GM04503 (cell line): Measurements from ENCODE around the gene FAM114A2.
"Not testable (repeated sequence)": the region's sequence is repeated elsewhere in the genome, so short reads cannot be mapped to it uniquely, and the experiment has no call there.

ENCODE experiments used
- DNase-seq: peaks from one replicate; pipeline ENCODE4 v3.0.0-alpha.2; 2012; ENCODE audit warnings: low read depth

Gene FAM114A2

GRCh38 chr5:154047324-154047723 is 8.6 kb upstream of the FAM114A2 start:
- no peak for DNase-seq

GRCh38 chr5:154046486-154046885 is 7.8 kb upstream of the FAM114A2 start:
- no peak for DNase-seq

GRCh38 chr5:154044581-154044980 is 5.9 kb upstream of the FAM114A2 start:
- DNase-seq: no peak

- no peak for DNase-seq
These were observed 5.4 kb upstream of the FAM114A2 start for GRCh38 chr5:154044099-154044498.

- peak; percentile 1 for DNase-seq
These were observed 4.1 kb upstream of the FAM114A2 start for GRCh38 chr5:154042766-154043165.

- DNase-seq: no peak
These were observed 734 bp upstream of the FAM114A2 start for GRCh38 chr5:154039458-154039829.

DNA sequence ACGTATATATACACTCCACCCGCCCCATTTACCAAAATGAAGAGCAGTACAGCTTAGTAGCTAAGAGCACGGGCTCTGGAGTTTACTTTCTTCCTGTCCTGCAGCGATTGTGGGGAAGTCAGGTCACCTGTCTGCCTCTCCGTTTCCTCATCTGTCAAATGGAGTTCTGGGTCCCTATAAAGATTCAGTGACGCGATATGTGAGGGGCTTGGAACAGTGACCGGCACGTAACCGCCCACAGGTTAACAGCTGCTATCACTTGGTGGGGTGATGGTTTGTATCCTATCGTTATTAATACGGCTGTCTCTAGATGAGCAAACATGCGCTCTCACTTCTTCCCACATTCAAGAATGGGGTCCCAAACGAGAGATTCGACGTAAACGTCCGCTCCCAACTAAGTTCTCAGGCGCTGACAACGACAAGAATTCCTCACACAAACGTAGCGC is 426 bp downstream of the FAM114A2 start:
- no peak for DNase-seq

GRCh38 chr5:154034944-154035343 is 3.8 kb downstream of the FAM114A2 start:
- DNase-seq: no peak

GRCh38 chr5:154031937-154032489 is 6.7 kb downstream of the FAM114A2 start:
- no peak for DNase-seq

DNA sequence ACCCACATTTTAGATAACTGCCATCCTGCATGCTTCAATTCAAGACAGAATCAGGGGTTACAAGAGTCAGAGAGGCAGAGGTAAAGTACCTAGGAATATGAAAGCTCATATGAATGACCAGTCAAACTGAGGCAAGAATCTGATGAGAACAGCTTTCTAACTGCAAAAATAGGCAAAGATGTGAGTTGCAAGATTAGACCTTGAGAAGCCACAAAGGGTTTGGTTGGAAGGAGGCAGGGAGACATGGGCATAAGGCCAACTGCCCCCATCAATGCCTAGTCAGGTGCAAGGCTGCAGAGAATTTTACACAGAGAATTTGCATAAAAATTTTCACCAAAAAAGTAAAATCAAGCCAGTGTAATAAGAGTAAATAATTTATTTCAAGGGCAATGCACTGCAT is 12.8 kb downstream of the FAM114A2 start:
- no peak for DNase-seq

- DNase-seq: not testable (repeated sequence)
These were observed 19.8 kb downstream of the FAM114A2 start for GRCh38 chr5:154018919-154019318.

GRCh38 chr5:154015071-154015693 is 23.5 kb downstream of the FAM114A2 start:
- no peak for DNase-seq

GRCh38 chr5:154010660-154011059 is 28.1 kb downstream of the FAM114A2 start:
- DNase-seq: peak; percentile 17

GRCh38 chr5:154005648-154006047 is 33.1 kb downstream of the FAM114A2 start:
- DNase-seq: no peak

GRCh38 chr5:154002511-154003020 is 36.1 kb downstream of the FAM114A2 start:
- no peak for DNase-seq

DNA sequence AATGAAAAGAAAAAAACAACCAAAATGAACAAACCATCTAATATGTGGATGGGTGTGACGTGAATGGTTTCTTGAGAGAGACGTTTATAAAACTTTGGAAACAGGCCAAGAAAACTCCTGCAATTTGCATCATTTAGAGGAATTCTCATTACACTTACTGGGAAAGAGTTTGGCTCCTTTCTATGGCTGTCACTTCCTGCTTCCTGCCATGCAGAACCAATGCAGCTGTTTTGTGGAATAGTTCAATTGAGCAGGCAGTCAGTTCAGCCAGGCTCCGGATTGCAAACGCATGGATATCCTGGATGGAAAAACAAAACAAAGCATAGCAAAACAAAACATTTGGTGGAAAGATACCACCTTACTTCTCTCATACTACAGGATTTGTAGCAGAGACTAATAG is 36.6 kb downstream of the FAM114A2 start:
- DNase-seq: no peak

GRCh38 chr5:154000703-154001102 is 38.0 kb downstream of the FAM114A2 start:
- no peak for DNase-seq

DNA sequence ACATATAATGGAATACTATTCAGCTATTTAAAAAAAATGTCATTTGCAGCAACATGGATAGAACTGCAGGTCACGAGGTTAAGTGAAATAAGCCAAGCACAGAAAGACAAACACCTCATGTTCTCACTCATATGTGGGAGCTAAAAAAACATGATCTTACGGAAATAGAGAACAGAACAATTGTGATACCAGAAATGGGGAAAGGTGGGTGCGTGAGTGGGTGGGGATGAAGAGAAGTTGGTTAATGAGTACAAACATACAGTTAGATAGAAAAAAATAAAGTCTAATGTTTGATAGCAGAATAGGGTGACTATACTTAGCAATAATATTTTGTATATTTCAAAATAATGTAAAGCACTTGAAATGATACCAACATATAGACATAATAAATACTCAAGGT is 38.7 kb downstream of the FAM114A2 start:
- DNase-seq: no peak

- DNase-seq: no peak
These were observed 39.9 kb downstream of the FAM114A2 start for GRCh38 chr5:153998768-153999167.

DNA sequence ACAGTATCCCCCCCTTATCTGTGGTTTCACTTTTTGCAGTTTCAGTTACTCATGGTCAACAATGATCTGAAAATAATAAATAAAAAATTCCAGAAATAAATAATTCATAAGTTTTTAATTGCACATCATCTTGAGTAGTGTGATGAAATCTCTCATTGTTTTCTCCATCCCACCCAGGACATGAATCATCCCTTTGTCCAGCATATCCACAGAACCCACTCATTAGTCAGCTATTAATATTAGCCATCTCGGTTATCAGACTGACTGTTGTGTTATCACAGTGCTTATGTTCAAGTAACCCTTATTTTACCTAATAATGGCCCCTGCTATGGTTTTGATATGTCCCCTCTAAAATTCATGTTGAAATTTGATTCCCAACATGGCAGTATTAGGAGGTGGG is 40.7 kb downstream of the FAM114A2 start:
- no peak for DNase-seq

DNA sequence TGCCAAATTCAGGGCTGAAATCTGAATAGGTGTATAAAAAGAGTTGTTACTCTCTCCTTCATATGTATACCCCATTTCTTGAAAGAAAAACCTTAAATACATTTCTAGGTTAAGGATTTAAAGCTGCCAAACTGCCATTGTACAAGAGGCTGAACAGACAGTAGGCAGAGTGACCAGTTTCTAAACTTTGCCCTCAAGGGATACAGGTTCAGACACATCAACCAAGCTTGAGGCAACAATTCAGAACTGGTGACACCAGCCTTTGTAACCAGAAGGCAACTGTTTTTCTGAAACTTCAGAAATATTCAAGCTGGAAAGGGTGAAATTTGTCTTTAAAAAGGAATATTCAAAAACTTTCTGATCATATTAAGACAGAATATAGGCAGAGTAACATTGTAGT is 47.5 kb downstream of the FAM114A2 start:
- DNase-seq: no peak

- no peak for DNase-seq
These were observed 50.2 kb downstream of the FAM114A2 start for GRCh38 chr5:153988510-153988909.

- DNase-seq: no peak
These were observed 51.4 kb downstream of the FAM114A2 start for GRCh38 chr5:153987301-153987700.

- DNase-seq: no peak
These were observed 53.2 kb downstream of the FAM114A2 start for GRCh38 chr5:153985498-153985897.
